ENCODE measurements around the gene PHACTR3.

Gene PHACTR3

GRCh38 chr20:59645761-59646171, 41.4 kb downstream of the PHACTR3 start:
- DNase-seq (ENCODE audit: low read depth, low spot score): no peak

- DNase-seq (ENCODE audit: low read depth, low spot score): no peak
Measured at GRCh38 chr20:59646487-59646886, 42.1 kb downstream of the PHACTR3 start.

- no peak for DNase-seq (ENCODE audit: low read depth, low spot score)
Measured at GRCh38 chr20:59647271-59647670, 42.9 kb downstream of the PHACTR3 start.

- DNase-seq (ENCODE audit: low read depth, low spot score): no peak
Measured at GRCh38 chr20:59648466-59649070, 44.2 kb downstream of the PHACTR3 start.

- no peak for DNase-seq (ENCODE audit: low read depth, low spot score)
Measured at GRCh38 chr20:59650418-59650817, 46.1 kb downstream of the PHACTR3 start.

- no peak for DNase-seq (ENCODE audit: low read depth, low spot score)
Measured at GRCh38 chr20:59652381-59652780, 48.0 kb downstream of the PHACTR3 start.

- no peak for DNase-seq (ENCODE audit: low read depth, low spot score)
Measured at GRCh38 chr20:59656417-59656816, 52.1 kb downstream of the PHACTR3 start.

- no peak for DNase-seq (ENCODE audit: low read depth, low spot score)
Measured at GRCh38 chr20:59657459-59658046, 53.2 kb downstream of the PHACTR3 start.

GRCh38 chr20:59660471-59660870, 56.1 kb downstream of the PHACTR3 start:
- DNase-seq (ENCODE audit: low read depth, low spot score): no peak

GRCh38 chr20:59661153-59661552, 56.8 kb downstream of the PHACTR3 start:
- no peak for DNase-seq (ENCODE audit: low read depth, low spot score)

- no peak for DNase-seq (ENCODE audit: low read depth, low spot score)
Measured at GRCh38 chr20:59661621-59662020, 57.3 kb downstream of the PHACTR3 start.

- DNase-seq (ENCODE audit: low read depth, low spot score): no peak
Measured at GRCh38 chr20:59662161-59662560, 57.8 kb downstream of the PHACTR3 start.

- no peak for DNase-seq (ENCODE audit: low read depth, low spot score)
Measured at GRCh38 chr20:59662856-59663512, 58.6 kb downstream of the PHACTR3 start.

GRCh38 chr20:59663513-59664060, 59.2 kb downstream of the PHACTR3 start:
- DNase-seq (ENCODE audit: low read depth, low spot score): no peak

GRCh38 chr20:59664421-59664941, 60.1 kb downstream of the PHACTR3 start:
- DNase-seq (ENCODE audit: low read depth, low spot score): no peak

- no peak for DNase-seq (ENCODE audit: low read depth, low spot score)
Measured at GRCh38 chr20:59665656-59666555, 61.6 kb downstream of the PHACTR3 start.

GRCh38 chr20:59666586-59666985, 62.2 kb downstream of the PHACTR3 start:
- DNase-seq (ENCODE audit: low read depth, low spot score): no peak

GRCh38 chr20:59667131-59667530, 62.8 kb downstream of the PHACTR3 start:
- no peak for DNase-seq (ENCODE audit: low read depth, low spot score)

GRCh38 chr20:59667981-59668515, 63.7 kb downstream of the PHACTR3 start:
- DNase-seq (ENCODE audit: low read depth, low spot score): no peak

- no peak for DNase-seq (ENCODE audit: low read depth, low spot score)
Measured at GRCh38 chr20:59668926-59669850, 64.8 kb downstream of the PHACTR3 start.
